Peyer's patch (tissue), 4 donors: ENCODE results near the gene KCNC1.

Experiments used
- CTCF ChIP-seq, 6 experiments: fragments of 450-650 bp in 4 of 6; fragments of 200-600 bp in 2 of 6; sonication (generic) in 1 of 6; IDR thresholded peaks; one replicate each; pipeline ENCODE4 v1.5.1; 2017 to 2019; ENCODE audit warnings: antibody characterized with exemption in 6 of 6, mild to moderate bottlenecking in 3 of 6, moderate library complexity in 1 of 6
- POLR2A ChIP-seq, 2 donors: fragments of 450-650 bp; IDR thresholded peaks; one replicate each; pipeline ENCODE4 v1.5.1; 2017; ENCODE audit warnings: antibody characterized with exemption in 2 of 2, mild to moderate bottlenecking in 2 of 2, moderate library complexity in 2 of 2

- TF ChIP-seq CTCF (IDR thresholded peaks at IDR 0.05) = no peak
- TF ChIP-seq POLR2A (IDR thresholded peaks at IDR 0.05) = no peak
Measured at GRCh38 chr11:17700991-17701390, 33.6 kb upstream of the KCNC1 start.
